Measurements from ENCODE around the gene MTF2. TPM values are rescaled to one million over a fixed set of nuclear protein-coding genes. Genes with fewer than 3 reads are reported as not detected.
A peak's percentile ranks its signal among the peaks of the same experiment; 100 is the strongest.

MTF2 gene
- total RNA-seq, 4 donors from 2014 or later, result 13.3 to 21.4 (median 17.8) TPM

DNA sequence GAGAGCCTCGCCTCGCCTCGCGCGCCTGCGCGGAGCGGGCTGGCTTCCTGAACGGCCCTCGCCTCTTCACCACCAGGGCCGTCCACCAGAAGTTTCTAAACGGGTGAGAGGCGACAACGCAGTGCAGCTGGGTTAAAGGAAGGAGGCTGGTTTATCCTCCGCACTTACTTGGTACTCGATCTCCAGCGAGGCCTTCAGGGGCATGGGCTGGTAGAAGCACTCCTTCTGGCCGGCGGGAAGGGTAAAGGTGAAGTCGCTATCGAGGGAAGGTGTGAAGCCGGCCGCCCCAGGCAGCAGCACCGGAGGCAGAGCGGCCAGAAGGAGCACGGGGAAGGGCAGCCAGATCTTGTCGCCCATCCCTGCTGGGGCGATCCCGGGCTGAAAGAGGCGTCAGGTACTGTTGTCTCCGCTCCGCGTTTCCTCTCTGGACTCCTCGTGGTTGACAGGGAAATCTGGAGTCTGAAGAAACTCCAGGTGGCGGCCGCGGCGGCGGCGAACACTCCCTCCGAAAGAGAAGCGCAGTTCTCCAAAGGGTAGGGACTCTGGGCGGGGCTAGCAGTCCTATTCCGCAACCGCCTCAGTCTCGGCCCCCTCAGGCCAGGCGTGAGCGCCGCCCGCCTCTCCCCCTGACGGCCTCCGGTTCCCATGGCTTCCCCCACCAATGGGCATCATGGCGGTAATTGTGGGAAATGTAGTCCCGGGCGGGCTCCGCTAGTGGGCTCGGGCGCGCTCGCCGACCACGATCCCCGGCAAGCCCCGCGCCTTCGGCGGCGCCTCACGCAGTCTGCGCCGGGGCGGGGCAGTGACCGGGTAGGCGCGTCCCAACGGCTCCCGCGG, 101.0 kb downstream of the MTF2 start, which contains the start of gene TMED5:
TSS of gene TMED5 (minus strand) at position 528 of the 837 bp plus-strand sequence. CDS start at position 357, 171 bp downstream.
- DNase-seq (ENCODE audit: low spot score in 2 of 2), result peak; percentile 93
- 0% methylated on average over 30 to 67 of the region's 78 CpGs for WGBS, 2 donors
- peak within 1 kb of the TSS; percentile 98 to 99 (median 99) for H3K27ac ChIP-seq
- peaks cover 0 to 38% (median 13%) of the 10 kb centered on the region in 4 donors for H3K4me1 ChIP-seq
- no peaks in the 10 kb centered on the region for H3K27me3 ChIP-seq
- TF ChIP-seq POLR2A (IDR thresholded peaks at IDR 0.05), result peak; percentile 85 to 96
- TF ChIP-seq, protein P1, sequence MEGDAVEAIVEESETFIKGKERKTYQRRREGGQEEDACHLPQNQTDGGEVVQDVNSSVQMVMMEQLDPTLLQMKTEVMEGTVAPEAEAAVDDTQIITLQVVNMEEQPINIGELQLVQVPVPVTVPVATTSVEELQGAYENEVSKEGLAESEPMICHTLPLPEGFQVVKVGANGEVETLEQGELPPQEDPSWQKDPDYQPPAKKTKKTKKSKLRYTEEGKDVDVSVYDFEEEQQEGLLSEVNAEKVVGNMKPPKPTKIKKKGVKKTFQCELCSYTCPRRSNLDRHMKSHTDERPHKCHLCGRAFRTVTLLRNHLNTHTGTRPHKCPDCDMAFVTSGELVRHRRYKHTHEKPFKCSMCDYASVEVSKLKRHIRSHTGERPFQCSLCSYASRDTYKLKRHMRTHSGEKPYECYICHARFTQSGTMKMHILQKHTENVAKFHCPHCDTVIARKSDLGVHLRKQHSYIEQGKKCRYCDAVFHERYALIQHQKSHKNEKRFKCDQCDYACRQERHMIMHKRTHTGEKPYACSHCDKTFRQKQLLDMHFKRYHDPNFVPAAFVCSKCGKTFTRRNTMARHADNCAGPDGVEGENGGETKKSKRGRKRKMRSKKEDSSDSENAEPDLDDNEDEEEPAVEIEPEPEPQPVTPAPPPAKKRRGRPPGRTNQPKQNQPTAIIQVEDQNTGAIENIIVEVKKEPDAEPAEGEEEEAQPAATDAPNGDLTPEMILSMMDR (IDR thresholded peaks at IDR 0.05), result peak in 4 of 5 experiments; percentile 4 to 61 (median 32)
- TF ChIP-seq EP300 (IDR thresholded peaks at IDR 0.05), result peak; percentile 12 to 98
- no peaks in the 10 kb centered on the region for H3K9me3 ChIP-seq
- no peaks in the 10 kb centered on the region for H3K36me3 ChIP-seq
- peak within 1 kb of the TSS; percentile 78 to 90 (median 89) for H3K4me3 ChIP-seq

- Histone ChIP-seq H3K4me3 (peak within 1 kb of the TSS; percentile 78 to 90 (median 89)), H3K27ac (peak within 1 kb of the TSS; percentile 98 to 99 (median 99)), H3K4me1 (peaks cover 0 to 29% (median 13%) of the 10 kb centered on the region in 4 donors), H3K36me3 (no peaks in the 10 kb centered on the region), H3K27me3 (no peaks in the 10 kb centered on the region), H3K9me3 (no peaks in the 10 kb centered on the region)
- peak in 1 of 2 donors; percentile 6 for DNase-seq (ENCODE audit: low spot score in 2 of 2)
- WGBS, 2 donors, result 5 to 6% methylated on average over 19 to 23 of the region's 43 CpGs
- TF ChIP-seq POLR2A (IDR thresholded peaks at IDR 0.05) (no peak), EP300 (IDR thresholded peaks at IDR 0.05) (no peak)
- TF ChIP-seq, protein P1 (IDR thresholded peaks at IDR 0.05), result no peak
Observed at GRCh38 chr1:93180723-93181613, 101.9 kb downstream of the MTF2 start, which contains the start of gene CCDC18. TSS of gene CCDC18 (plus strand) at chr1:93180724. CDS start at chr1:93183362, 2,638 bp downstream.

DNA sequence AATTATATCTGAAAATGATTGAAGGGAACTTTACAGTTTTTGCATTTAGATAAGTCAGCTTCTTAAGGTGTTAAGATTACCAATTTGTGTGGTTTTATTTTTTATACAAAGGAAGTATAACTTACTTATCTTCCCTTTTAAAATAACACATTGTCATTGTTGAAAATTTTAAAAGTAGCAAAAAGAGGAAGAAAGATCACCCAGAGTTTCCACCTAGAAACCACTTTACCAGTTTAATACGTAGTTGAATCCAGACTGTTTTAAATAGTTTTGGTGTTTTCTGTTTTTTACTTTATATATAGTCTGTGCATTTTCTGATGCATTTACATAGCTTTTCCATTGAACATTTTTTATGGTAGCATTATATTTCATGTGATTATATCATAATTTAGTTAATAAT, 107.6 kb downstream of the MTF2 start:
- no peaks in the 10 kb centered on the region for H3K9me3 ChIP-seq
- no peak overlapping the region for H3K27ac ChIP-seq
- no peak overlapping the region for H3K4me3 ChIP-seq
- H3K27me3 ChIP-seq, result no peaks in the 10 kb centered on the region
- DNase-seq (ENCODE audit: low spot score in 2 of 2), result no peak
- 81 to 87% methylated on average over 1 of the region's 1 CpG for WGBS, 2 donors
- TF ChIP-seq POLR2A (IDR thresholded peaks at IDR 0.05) (no peak), EP300 (IDR thresholded peaks at IDR 0.05) (no peak)
- TF ChIP-seq, protein P1 (IDR thresholded peaks at IDR 0.05), result no peak
- H3K4me1 ChIP-seq, result no peaks in the 10 kb centered on the region
- no peaks in the 10 kb centered on the region for H3K36me3 ChIP-seq

Other genes with a start within 250 kb of the MTF2 start
- 1,000 to 10,000 TPM; 1,387 to 1,574 (median 1,436) TPM for gene RPL5, start 247.2 kb upstream of the MTF2 start, total RNA-seq
- gene DIPK1A, start 117.8 kb upstream of the MTF2 start, total RNA-seq, result 1 to 10 TPM; 3.1 to 6.9 (median 4.7) TPM
- gene TMED5, start 101.1 kb downstream of the MTF2 start, total RNA-seq, result 10 to 100 TPM; 47.4 to 80.4 (median 55.5) TPM
- gene CCDC18, start 101.4 kb downstream of the MTF2 start, total RNA-seq, result 10 to 100 TPM in 1 of 4 donors, 1 to 10 TPM in 3; 2.2 to 16.0 (median 8.7) TPM

All from tibial nerve (tissue), 4 donors.